Gastroesophageal sphincter (tissue), 4 donors: ENCODE results near the gene PSD4. TPM values are rescaled to one million over a fixed set of nuclear protein-coding genes. Genes with fewer than 3 reads are reported as not detected.

ENCODE experiments used
- ATAC-seq: fragments of 150-250 bp; one replicate; pipeline ENCODE4 v1.9.1; 2016; ENCODE audit warnings: mild to moderate bottlenecking, moderate library complexity
- H3K27ac ChIP-seq, 4 donors: fragments of 200-600 bp; sonication (generic) in 3 of 4; 1 replicate in 3 of 4; 2 replicates in 1 of 4; pipeline ENCODE4 v1.5.1; 2016 to 2019
- H3K27me3 ChIP-seq: fragments of 200-600 bp; sonication (generic); one replicate; pipeline ENCODE4 v1.5.1; 2019
- H3K36me3 ChIP-seq, 2 donors: fragments of 200-600 bp; sonication (generic); one replicate each; pipeline ENCODE4 v1.5.1; 2019; ENCODE audit warnings: control low read depth in 1 of 2
- H3K4me1 ChIP-seq, 3 donors: fragments of 200-600 bp; sonication (generic); 1 replicate in 2 of 3; 2 replicates in 1 of 3; pipeline ENCODE4 v1.5.1; 2016 to 2019; ENCODE audit warnings: control low read depth in 2 of 3
- H3K4me3 ChIP-seq, 2 donors: fragments of 200-600 bp; sonication (generic); one replicate each; pipeline ENCODE4 v1.5.1; 2019; ENCODE audit warnings: mild to moderate bottlenecking in 1 of 2, moderate library complexity in 1 of 2
- H3K9me3 ChIP-seq, 3 donors: fragments of 200-600 bp; sonication (generic); one replicate each; pipeline ENCODE4 v1.5.1; 2017 to 2019; ENCODE audit warnings: control low read depth in 2 of 3
- CTCF ChIP-seq, 4 experiments: fragments of 200-600 bp in 2 of 4; fragments of 450-650 bp in 2 of 4; sonication (generic) in 1 of 4; IDR thresholded peaks; one replicate each; pipeline ENCODE4 v1.5.1; 2017 to 2019; ENCODE audit warnings: antibody characterized with exemption in 4 of 4, mild to moderate bottlenecking in 2 of 4, moderate library complexity in 2 of 4
- EP300 ChIP-seq: sonication (generic); formaldehyde crosslinking; IDR thresholded peaks from one replicate; pipeline ENCODE4 v1.6.1; 2017; ENCODE audit warnings: antibody characterized with exemption, mild to moderate bottlenecking
- POLR2A ChIP-seq, 2 donors: fragments of 450-650 bp; IDR thresholded peaks; one replicate each; pipeline ENCODE4 v1.6.1; 2017; ENCODE audit warnings: antibody characterized with exemption in 2 of 2, mild to moderate bottlenecking in 2 of 2, moderate library complexity in 1 of 2
- POLR2AphosphoS5 ChIP-seq: sonication (generic); formaldehyde crosslinking; IDR thresholded peaks from one replicate; pipeline ENCODE4 v1.6.1; 2017; ENCODE audit warnings: antibody characterized with exemption
- WGBS, 2 donors: methylation state at CpG; one replicate each; pipeline ENCODE4 v1.1.5; 2018; ENCODE audit warnings: low coverage in 1 of 2; 5-methylcytosine and 5-hydroxymethylcytosine counted together
- total RNA-seq, 4 donors: library from RNA; depleted of rRNA; stranded (reverse); fragments of >200 nt; gene quantifications; one replicate each; pipeline ENCODE4 v1.1.0, GENCODE V29; 2016

Gene PSD4
- total RNA-seq, 4 donors from 2014 or later, result 3.0 to 4.4 (median 3.6) TPM

GRCh38 chr2:113206251-113206650, 32.5 kb downstream of the PSD4 start:
- ATAC-seq, result no peak
- WGBS, 2 donors, result 64 to 88% methylated on average over 4 of the region's 6 CpGs
- no peak overlapping the region for H3K27ac ChIP-seq

GRCh38 chr2:113207021-113207420, 33.2 kb downstream of the PSD4 start:
- 77 to 100% methylated on average over 1 to 2 of the region's 2 CpGs for WGBS, 2 donors

More at GRCh38 chr2:113206251-113206650, 32.5 kb downstream of the PSD4 start:
- H3K27me3 ChIP-seq, result no peaks in the 10 kb centered on the region
- no peak overlapping the region for H3K4me3 ChIP-seq
- H3K9me3 ChIP-seq, result no peaks in the 10 kb centered on the region
- no peaks in the 10 kb centered on the region for H3K36me3 ChIP-seq
- H3K4me1 ChIP-seq, result peaks cover 0 to 29% (median 3%) of the 10 kb centered on the region in 3 donors
- no peak for TF ChIP-seq CTCF (IDR thresholded peaks at IDR 0.05)
- TF ChIP-seq EP300, result no peak
- no peak for TF ChIP-seq POLR2A (IDR thresholded peaks at IDR 0.05)
- TF ChIP-seq POLR2AphosphoS5, result no peak

GRCh38 chr2:113208396-113208795, 34.6 kb downstream of the PSD4 start:
- TF ChIP-seq CTCF (IDR thresholded peaks at IDR 0.05) (no peak), EP300 (no peak), POLR2A (IDR thresholded peaks at IDR 0.05) (no peak), POLR2AphosphoS5 (no peak)
- Histone ChIP-seq H3K4me3 (no peak overlapping the region), H3K36me3 (no peaks in the 10 kb centered on the region), H3K27me3 (no peaks in the 10 kb centered on the region), H3K27ac (no peak overlapping the region), H3K4me1 (peaks cover 0 to 48% (median 19%) of the 10 kb centered on the region in 3 donors), H3K9me3 (no peaks in the 10 kb centered on the region)
- WGBS, 2 donors, result 93 to 96% methylated on average over 3 to 4 of the region's 5 CpGs
- no peak for ATAC-seq

More at GRCh38 chr2:113207021-113207420, 33.2 kb downstream of the PSD4 start:
- Histone ChIP-seq H3K27ac (no peak overlapping the region), H3K27me3 (no peaks in the 10 kb centered on the region), H3K36me3 (no peaks in the 10 kb centered on the region), H3K9me3 (no peaks in the 10 kb centered on the region), H3K4me3 (no peak overlapping the region), H3K4me1 (peaks cover 0 to 37% (median 10%) of the 10 kb centered on the region in 3 donors)
- no peak for ATAC-seq
- TF ChIP-seq EP300 (no peak), POLR2A (IDR thresholded peaks at IDR 0.05) (no peak), POLR2AphosphoS5 (no peak), CTCF (IDR thresholded peaks at IDR 0.05) (no peak)

- Histone ChIP-seq H3K27ac (peak overlapping the region in 2 of 4 donors; percentile 20 to 73), H3K27me3 (no peaks in the 10 kb centered on the region), H3K9me3 (no peaks in the 10 kb centered on the region), H3K4me1 (peaks cover 0 to 45% (median 19%) of the 10 kb centered on the region in 3 donors), H3K36me3 (no peaks in the 10 kb centered on the region), H3K4me3 (no peak overlapping the region)
- TF ChIP-seq POLR2AphosphoS5 (peak; percentile 43), POLR2A (IDR thresholded peaks at IDR 0.05) (no peak), EP300 (no peak)
- ATAC-seq, result no peak
- 49 to 65% methylated on average over 6 to 7 of the region's 8 CpGs for WGBS, 2 donors
Measured at GRCh38 chr2:113209011-113209645, 35.4 kb downstream of the PSD4 start.

- H3K4me3 ChIP-seq, result no peak overlapping the region
- 67 to 71% methylated on average over 1 to 6 of the region's 15 CpGs for WGBS, 2 donors
- peak overlapping the region in 2 of 4 donors; percentile 20 to 73 for H3K27ac ChIP-seq
- no peaks in the 10 kb centered on the region for H3K27me3 ChIP-seq
- no peak for ATAC-seq
- no peaks in the 10 kb centered on the region for H3K9me3 ChIP-seq
- H3K36me3 ChIP-seq, result no peaks in the 10 kb centered on the region
- TF ChIP-seq POLR2AphosphoS5 (no peak), POLR2A (IDR thresholded peaks at IDR 0.05) (no peak), CTCF (IDR thresholded peaks at IDR 0.05) (no peak), EP300 (no peak)
- peaks cover 0 to 45% (median 19%) of the 10 kb centered on the region in 3 donors for H3K4me1 ChIP-seq
Measured at GRCh38 chr2:113209646-113210171, 35.9 kb downstream of the PSD4 start.
